ENCODE data around the gene PRKAA2.
"Not testable (repeated sequence)": the region's sequence is repeated elsewhere in the genome, so short reads cannot be mapped to it uniquely, and the experiment has no call there.

Gene PRKAA2

DNA sequence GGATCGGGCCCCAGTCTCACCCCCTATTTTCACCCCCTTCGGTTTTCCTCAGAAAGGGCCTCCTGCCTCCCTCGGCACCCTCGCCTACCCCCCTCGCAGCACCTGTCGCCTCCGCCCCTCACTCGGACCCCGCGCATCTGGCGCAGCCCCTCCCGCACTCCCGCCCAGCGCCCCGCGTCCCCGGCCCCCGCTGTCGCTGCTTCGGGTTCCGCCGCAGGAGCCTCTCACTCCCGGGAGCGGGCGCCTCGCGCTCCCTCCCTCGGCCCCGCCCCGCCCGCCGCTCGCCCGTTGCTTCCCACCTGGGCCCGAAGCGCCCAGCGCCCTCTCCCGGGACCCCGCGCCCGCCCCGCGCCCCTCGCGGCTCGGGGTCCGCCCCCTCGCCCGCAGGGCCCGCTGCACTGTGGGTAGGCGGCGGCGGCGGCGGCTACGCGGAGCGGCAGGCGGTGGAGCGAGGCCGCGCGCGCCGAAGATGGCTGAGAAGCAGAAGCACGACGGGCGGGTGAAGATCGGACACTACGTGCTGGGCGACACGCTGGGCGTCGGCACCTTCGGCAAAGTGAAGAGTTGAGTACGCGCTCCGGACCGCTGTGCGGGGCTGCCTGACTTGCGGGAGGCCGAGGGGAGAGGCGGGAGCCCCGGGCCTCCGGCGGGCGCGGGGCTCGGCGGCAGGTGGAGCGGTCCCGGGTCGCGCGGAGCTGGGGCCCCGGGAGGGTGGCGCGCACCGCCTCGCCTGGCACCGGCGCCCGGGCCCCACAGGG, at the start of gene PRKAA2:
PRKAA2 (plus strand) TSS at position 396 of the 758 bp plus-strand sequence; CDS start at position 470, 74 bp downstream.
- peak; percentile 30 for DNase-seq

DNA sequence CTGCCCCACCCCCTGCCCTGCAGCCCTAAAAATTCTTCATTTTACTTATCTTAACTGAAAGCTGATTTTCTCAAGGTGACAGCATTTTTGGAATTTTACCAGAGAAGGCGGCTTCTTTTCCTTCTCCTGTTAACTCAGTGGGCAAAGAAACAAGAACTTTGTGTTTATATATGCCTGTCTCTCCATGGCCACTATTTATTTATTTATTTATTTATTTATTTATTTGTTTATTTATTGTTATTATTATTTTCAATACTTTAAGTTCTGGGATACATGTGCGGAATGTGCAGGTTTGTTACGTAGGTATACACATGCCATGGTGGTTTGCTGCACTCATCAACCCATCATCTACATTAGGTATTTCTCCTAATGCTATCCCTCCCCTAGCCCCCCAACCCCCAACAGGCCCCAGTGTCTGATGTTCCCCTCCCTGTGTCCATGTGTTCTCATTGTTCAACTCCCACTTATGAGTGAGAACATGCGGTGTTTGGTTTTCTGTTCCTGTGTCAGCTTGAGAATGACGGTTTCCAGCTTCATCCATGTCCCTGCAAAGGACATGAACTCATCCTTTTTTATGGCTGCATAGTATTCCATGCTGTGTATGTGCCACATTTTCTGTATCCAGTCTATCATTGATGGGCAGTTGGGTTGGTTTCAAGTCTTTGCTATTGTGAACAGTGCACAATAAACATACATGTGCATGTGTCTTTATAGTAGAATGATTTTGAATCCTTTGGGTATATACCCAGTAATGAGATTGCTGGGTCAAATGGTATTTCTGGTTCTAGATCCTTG, 49.5 kb upstream of the PRKAA2 start:
- not testable (repeated sequence) for DNase-seq

DNA sequence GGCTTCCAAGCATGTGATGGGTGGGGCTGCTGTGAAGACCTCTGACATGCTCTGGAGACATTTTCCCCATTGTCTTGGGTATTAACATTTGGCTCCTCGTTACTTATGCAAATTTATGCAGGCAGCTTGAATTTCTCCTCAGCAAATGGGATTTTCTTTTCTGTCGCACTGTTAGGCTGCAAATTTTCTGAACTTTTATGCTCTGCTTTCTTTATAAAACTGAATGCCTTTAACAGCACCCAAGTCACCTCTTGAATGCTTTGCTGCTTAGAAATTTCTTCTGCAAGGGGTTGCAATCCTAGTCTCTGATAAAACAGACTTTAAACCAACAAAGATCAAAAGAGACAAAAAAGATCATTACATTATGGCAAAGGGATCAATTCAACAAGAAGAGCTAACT, 35.0 kb upstream of the PRKAA2 start:
- not testable (repeated sequence) for DNase-seq

DNA sequence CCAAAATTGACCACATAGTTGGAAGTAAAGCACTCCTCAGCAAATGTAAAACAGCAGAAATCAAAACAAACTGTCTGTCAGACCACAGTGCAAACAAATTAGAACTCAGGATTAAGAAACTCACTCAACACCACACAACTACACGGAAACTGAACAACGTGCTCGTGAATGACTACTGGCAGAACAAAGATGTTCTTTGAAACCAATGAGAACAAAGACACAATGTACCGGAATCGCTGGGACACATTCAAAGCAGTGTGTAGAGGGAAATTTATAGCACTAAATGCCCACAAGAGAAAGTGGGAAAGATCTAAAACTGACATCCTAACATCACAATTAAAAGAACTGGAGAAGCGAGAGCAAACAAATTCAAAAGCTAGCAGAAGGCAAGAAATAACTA, 34.3 kb upstream of the PRKAA2 start:
- not testable (repeated sequence) for DNase-seq

DNA sequence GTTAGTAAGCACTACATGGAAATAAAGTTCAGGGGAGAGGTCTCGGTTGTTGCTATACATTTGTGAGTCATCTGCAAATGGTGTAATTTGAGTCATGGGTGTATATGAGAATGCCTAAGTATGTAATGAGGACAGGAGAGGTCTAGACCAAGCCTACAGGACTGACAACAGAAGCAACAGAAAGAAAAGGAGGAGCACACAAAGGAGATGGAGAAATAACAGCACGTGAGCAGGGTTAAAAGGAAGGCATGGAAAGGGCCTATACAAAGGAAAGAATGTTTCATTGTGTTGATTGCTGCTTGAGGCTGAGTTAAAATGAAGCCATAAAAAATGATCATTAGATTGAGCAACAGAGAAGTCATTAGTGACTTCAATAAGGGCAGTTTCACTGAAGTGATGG, 28.0 kb upstream of the PRKAA2 start:
- peak; percentile 50 for DNase-seq

DNA sequence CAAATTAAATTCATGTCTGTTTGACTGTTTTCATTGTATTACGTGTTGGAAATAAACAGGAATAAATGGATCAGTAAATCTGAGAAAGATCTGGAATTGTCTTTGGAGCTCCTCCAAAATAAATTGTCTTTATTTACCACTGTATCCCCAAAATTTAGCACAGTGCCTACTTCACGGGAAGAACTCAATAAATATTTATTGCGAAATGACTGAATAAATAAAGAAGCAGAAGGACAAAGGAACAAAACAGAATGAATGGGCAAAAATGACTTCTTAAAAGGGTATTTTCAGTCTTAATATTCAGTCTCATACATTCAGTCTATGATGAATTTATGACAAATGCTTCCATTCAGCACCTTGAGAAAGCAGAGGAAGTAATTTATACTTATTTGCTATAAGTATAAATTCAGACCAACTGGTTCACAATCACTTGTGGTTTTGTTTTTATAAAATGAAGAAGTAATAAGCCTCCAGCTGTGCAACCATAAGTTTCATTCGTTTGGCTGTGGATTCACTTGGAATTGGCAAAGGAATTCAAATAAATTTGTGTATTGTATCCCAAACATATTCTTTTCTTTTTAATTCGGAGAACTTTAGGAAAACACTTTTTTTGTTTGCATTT, 19.2 kb upstream of the PRKAA2 start:
- DNase-seq = peak; percentile 46

DNA sequence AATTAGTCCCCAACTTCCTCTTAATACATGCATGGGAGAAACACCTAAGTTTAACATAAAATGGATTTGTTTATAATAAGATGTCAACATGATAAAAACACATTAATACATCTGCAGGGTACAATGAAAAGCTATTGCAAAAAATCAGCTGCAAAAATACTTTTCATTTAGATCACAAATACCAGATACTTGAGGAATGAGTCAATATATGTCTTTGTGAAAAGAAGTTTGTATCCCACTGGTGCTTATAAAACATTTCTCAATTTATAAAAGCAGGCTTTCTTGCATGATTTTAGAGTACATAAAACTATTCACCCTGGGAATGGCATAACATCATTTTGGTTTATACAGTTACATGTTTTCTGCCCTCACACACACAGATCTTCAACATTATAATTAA, 18.6 kb upstream of the PRKAA2 start:
- DNase-seq = peak; percentile 58

DNA sequence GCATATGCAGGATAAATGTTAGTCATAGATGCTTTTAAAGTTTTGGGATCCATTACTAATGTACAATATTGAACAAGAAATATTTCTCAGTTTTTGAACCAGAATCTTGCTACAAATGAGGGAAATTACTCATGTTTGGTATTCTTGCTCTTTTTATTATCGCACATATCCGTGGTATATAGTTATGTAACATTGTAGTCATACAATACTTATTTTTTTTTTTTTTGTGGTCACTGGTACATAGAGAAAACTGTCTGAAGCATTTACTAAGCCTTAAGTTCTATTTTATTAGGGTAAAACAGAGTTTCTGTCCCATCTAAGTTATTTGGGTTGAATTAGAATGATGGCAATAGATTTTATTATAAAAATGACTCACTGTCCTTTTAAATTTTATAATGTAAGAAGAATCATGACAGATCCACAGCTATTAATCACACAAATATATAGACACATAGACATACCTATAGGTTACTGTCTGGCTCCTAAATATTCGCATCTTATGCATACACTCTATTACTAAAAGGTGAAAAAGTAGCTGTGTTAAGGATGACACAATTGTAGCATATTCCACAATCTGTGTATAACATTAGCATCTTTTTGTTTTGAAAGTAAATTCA, 18.0 kb upstream of the PRKAA2 start:
- DNase-seq = peak; percentile 53

DNA sequence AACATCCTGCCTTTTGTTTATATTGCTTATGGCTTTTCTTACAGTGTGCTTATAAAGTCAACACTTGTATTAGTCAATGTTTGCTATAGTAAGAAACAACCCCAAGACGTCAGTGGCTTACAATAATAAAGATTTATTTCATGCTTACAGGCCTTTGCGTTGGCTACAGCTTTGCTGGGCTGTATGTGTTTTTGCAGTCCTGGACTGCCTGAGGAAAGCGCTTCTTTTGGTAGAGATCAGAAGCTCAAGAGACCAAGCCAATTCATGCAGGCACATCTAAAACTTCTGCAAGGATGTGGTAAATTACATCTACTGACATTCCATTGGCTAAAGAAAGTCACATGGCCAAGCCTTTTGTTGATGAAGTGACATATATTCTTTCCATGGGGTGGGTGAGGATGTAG, 17.5 kb upstream of the PRKAA2 start:
- no peak for DNase-seq

DNA sequence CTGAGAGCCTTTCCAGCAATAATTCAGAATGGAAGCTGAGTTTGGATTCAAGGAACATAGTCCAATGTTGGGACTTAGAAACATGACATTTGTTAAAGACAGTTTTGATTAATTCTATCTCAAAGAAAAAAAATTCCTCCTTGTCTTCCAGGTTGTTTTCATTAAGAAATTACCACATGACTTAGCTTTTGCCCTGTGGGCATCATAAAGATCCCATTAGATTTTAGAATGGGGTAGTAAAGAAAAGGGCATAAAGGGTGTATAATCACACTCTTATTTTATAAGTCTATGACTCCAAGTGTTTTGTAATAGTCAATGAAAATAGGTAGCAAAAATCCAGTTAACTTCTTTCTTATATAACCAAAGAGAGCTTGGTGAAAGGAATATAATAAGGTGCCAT, 14.3 kb upstream of the PRKAA2 start:
- no peak for DNase-seq

DNA sequence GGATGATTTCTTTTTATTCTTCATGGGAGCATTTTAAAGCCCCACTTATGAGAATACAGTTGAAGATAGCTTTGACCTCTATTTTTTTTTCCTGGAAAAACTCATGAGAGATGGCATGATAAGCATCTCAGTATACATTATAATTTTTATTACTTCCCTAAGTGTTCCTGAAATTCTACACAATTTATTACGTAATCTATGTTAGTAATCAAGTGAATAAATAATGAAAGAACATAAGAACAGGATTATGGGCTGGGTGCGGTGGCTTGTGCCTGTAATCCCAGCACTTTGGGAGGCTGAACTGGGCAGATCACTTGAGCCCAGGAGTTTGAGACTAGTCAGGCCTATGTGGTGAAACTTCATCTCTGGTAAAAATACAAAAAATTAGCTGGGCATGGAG, 13.2 kb upstream of the PRKAA2 start:
- no peak for DNase-seq

DNA sequence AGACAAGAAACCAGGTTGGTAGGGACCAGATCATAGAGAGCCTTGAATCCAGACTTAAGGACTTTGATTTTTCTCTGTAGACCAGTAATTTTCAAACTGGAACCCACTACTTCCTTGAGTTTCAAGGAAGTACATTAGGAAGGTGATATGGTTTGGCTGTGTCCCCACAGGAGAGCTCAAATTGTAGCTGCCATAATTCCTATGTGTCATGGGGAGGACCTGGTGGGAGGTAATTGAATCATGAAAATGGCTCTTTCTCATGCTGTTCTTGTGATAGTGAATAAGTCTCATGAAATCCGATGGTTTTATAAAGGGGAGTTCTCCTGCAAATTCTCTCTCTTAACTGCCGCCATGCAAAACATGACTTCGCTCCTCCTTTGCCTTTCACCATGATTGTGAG, 10.1 kb upstream of the PRKAA2 start:
- no peak for DNase-seq

DNA sequence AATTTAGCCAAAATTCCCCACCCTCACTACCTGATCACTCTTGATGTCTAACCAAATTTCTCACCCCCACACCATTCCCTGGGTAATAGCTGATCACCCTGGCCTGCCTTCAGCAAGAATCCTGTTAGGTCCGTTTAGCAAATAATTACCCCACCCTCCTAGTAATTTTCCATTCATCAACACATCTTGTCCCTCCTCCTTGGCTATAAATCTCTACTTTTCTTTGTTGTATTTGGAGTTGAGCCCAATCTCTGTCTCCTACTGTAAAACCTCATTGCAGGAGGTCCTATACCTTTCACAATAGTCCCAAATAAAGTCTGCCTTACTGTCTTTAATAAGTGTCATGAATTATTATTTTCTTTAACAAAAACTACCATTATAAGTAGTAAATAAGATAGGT, 6.9 kb upstream of the PRKAA2 start:
- no peak for DNase-seq

DNA sequence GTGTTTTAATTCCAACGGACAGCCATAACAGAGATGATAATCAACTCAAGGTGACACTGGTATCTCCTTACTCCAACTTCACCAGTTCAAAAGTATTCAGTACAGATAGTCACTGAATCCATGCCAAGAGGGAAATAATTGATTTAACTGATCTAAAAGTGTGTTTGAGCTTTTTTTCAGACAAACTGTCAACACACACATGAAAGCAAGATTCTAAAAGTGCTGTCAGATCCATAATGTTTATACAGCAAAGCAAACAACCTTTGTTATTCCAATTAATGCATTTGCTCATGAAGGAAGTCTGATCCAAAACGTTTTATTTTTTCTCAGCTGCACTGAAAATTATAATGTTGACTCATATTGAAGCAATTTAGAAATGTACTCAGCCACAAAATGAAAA, 5.9 kb upstream of the PRKAA2 start:
- DNase-seq = no peak

DNA sequence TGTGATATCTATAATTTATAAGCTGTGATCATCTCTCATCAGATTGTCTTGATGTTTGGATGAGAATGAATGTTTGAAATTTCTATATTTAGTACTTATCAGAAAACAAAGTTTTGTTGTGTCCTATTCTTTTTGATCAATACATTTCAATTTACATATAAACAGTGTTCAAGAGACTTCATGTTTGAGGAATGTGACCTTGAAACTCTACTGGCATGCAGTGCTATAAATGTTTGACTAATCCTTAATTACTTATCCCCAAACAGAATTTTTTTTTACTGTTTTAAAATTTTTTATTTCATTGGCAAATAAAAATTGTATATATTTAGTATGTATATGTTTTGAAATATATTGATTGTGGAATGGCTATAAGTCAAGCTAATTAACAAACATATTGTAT, 1.5 kb upstream of the PRKAA2 start:
- DNase-seq = no peak

DNA sequence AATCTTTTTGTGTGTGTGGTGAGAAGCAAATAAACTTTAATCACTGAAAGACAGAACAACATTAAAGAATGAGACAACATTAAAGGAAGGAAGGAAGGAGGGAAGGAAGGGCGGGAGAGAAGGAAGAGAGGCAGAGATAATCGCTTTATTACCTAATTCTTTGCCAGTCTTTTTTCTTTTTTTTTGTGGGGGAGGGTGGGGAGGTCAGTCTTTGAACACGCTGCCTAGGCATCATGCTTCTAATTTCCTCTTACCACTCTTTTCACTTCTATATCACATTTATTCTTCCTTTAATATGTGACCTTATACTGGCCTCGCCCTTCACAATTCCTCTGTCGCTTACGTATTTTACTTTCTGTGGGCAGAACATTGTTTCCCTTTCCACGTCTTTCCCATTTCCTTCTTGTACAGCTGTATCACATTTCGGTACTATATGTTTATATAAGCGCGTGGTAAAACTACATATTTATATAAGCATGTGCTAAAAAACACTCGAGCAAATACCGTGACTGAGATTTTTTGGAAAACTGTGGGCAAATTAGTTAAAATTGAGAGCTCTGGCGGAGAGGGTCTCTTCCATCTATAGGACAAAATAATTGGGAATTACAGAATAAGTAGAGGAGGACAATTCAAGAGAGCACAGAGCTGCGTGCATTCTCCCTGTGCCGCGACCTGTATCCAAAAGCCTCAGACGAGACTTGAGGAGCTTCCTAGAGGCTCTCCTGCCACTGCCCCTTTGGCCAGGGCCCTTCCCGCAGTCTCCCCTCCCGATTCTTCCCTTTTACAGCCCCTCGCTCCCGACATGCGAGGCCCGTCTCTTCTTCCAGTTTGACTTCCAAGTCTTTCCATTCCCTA, 823 bp upstream of the PRKAA2 start:
- DNase-seq = peak; percentile 13

DNA sequence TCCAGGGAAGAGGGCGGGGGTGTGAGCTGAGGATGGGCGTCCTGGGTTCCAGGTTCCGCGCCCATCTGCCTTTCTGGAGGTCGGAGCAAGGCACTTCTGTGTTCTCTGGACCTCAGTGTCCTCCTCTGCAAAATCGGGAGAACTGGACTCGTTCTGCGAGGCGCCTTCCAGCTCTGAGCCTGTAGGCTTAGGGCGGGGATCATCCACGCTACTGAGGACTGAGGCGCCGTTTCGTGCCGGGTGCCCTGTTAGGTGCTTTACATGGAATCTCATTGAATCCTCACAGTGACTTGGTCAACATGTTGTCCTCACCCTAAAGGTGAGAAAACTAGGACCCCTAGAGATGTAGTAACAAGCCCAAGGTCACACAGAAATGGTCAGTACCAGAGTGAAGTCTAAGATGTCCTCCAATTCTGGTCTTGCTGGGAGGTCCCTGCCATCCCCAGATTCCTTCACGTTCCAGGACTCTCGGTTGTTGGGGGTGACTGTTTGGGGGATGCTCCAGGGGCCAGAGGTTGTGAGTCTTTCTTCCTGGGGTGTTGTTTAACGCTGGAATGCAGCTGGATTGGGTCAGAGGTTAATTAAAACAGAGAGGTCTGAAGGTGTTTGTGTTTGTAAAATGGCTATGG, 677 bp downstream of the PRKAA2 start:
- no peak for DNase-seq

DNA sequence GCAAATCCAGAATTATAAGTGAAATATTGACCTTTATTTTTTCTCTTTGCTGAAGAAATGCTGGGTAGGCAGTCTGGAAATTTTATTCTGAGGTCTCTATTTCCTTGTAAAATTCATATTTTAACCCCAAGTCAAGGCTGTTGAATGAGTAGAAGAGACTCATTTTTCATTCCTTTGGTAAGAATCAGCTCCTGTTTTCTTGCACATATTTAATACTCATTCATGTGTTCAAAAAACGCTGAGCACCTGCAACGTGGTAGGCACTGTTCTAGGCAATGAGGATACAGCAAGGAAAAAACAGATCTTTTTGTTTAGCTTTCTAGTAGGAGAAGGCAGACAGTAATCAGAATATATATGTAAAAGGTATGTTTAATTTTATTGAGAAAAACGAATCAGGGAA, 1.5 kb downstream of the PRKAA2 start:
- no peak for DNase-seq

DNA sequence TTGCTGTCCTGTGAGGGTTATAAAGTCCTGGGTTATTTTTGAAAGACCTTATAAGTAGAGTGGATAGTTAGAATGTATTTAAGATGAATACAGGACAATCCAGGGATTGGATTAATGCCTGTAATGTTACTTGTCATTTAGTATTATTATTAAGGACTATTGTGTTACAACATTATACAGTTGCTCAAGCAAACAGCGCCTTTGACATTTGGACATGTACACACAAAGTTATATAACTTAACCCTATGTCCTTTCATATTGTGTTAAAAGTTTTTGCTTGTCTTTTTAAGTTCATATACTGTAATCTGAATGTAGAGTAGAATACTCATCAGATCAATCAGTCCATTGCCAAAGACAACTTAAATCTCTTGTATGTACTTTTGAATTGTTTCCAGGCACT, 2.0 kb downstream of the PRKAA2 start:
- no peak for DNase-seq

DNA sequence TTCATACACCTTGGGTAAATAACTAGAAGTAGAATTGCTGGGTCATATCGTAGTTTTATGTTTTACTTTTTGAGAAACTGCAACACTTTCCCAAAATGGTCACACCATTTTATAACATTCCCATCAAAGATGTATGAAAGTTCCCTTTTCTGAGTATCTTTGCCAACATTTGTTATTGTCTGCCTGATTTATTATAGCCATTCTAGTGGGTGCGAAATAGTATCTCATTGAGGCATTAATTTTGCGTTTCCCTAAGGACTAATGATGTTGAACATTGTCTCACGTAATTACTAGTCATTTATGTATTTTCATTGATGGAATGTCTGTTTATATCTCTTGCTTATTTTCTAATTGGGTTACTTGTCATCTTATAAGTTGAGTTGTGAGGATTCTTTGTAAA, 3.4 kb downstream of the PRKAA2 start:
- no peak for DNase-seq

DNA sequence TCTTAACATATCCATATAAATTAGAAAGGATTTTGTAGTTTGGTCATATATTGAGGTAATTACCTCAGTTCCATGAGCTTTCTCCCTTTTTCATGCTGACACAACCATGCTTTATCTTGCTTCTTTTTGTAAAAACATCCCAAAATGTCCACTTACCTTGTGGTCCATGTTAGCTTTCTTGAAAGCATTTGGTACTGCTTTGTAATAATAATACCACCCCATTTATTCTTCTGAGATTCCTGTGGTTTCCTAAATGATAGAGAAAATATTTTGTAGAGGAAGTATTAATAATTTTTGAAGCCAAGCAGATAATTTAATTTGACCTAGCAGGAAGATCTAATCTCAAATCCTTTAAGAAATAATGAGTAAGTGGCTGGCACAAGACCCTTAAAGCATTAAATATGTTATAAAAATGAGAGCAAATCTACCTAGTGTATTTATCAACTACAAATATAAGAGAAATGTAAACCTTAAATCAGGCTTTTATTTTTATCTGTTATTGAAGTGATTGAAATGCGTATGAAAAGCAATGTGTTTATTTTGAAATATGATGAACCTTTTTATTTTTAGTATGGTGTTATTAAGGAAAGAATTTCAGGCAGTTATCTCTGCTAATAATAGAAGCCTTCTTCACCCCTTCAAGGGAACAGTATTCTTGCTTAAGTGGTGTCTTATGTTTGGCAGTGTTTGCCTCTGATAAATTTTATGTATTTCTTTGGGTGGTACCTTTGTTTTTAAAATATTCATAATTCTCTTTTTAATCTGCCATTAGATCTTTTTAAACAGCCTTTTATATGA, 9.2 kb downstream of the PRKAA2 start:
- DNase-seq = no peak

Data from fibroblast of upper back skin (primary cell).